GM18526 (cell line): ENCODE measurements around the gene ZNF678.

Source experiments
- POLR2A ChIP-seq: IDR thresholded peaks from 3 replicates; pipeline ENCODE4 v1.6.1; 2011; ENCODE audit not compliant: insufficient read length; ENCODE audit errors: extremely low read depth

Gene ZNF678

GRCh38 chr1:227546059-227546458, 17.3 kb upstream of the ZNF678 start:
- TF ChIP-seq POLR2A, result no peak

DNA sequence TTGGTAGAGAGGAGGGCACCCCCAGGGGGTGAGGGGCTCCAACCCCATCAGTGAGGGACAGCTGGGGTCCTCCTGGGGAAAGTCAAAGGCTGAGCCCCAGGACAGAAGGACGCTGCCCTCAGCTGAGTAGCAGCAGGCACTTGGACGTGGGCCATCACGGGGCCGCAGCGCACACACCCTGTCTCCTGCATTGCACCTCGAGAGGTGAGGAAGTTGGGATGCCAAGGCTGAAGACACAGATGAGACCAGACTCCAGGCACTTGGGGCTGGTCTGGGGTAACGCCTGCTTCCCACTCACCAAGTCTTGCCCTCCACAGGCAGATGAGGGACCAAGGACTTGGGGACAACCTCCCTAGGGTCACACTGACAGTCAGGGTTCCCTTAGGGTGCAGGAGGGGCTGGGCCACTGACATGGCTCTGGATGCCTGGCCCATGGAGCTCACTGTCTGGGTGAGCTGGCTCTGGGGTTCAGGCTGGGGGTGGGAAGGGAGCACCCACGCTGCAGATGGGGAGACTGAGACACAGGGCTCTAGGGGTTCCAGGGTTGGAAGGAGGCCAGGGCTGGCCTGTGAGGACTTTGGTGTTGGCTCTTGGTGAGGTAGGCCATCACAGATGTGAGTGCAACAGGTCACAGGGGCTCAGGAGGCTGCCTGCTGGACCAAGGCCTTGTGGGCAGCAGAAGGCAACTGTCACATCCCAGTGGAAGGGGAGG, 16.6 kb upstream of the ZNF678 start:
- no peak for TF ChIP-seq POLR2A

- no peak for TF ChIP-seq POLR2A
Observed at GRCh38 chr1:227547310-227548118, 15.8 kb upstream of the ZNF678 start.

- TF ChIP-seq POLR2A, result no peak
Observed at GRCh38 chr1:227548119-227548397, 15.3 kb upstream of the ZNF678 start.

DNA sequence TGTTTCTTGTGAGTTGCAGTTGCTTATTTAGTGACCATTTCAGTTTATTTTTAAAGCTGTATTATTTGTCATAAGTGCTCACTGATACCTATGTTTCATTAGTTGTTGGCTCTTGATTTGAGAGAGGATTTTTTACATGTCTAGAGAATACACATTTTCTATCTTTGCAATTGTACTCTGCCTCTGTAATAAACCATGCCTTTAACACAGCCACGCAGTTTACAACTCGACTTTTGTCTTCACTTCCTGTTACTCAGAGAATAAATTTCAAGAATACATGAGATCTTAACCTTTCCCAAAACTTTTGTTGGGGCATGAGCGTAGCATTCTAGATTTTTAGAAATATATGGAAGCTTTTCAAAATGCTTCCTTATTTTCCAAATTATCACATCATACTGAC, 14.9 kb upstream of the ZNF678 start:
- TF ChIP-seq POLR2A, result no peak

GRCh38 chr1:227549892-227550291, 13.5 kb upstream of the ZNF678 start:
- TF ChIP-seq POLR2A, result no peak

DNA sequence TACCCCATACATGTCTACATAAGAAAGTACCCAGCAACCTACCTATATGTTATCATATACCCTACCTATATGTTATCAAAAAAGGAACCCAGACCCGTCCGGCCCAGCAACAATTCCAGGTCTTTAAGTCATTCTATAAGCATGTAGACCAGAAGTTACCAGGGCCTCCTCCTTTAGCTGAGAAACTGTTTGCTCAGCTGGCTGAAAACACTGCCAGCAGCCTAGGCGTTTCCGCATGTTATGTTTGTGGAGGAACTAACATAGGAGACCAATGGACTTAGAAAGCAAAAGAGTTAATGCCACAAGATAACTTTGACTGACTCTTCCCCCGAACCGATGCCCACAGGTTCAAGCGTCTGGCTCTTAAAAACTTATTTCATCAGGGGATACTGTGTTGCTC, 7.1 kb upstream of the ZNF678 start:
- no peak for TF ChIP-seq POLR2A

DNA sequence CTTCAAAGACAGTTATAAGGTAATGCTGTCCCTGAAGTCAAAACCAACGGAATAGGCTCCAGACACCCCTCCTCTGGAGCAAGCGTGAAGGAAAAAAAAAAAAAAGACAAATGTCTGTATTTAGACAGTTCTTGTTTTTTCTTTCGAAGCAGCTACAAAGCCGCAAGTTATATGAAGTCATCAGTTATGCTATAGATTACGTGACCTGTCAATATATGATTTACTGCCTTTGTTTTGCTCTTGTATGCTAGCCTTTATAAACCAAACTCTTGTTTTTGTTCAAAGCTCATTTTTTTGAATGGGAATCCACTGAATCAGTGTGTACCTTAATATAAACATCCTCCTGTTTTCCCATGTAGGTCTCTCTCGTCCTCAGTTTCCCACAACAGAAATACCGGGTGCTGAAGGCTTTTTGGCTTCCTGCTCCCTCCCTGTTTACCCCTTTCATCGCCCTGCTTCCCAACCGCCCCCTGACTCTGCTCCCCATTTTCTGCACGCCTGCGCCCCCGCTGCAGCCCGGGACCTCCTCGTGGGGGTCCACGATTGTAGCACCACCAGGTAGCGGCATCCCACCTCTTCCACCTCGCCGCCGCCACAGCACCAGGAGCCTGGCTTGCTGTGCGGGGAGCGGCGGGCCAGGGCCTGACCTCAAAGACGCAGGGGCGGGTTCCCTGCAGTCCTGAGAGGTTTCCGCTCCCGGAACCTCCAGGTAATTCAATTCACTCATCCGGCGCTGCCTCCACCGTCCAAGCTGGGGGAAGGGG, 5.2 kb upstream of the ZNF678 start:
- no peak for TF ChIP-seq POLR2A

DNA sequence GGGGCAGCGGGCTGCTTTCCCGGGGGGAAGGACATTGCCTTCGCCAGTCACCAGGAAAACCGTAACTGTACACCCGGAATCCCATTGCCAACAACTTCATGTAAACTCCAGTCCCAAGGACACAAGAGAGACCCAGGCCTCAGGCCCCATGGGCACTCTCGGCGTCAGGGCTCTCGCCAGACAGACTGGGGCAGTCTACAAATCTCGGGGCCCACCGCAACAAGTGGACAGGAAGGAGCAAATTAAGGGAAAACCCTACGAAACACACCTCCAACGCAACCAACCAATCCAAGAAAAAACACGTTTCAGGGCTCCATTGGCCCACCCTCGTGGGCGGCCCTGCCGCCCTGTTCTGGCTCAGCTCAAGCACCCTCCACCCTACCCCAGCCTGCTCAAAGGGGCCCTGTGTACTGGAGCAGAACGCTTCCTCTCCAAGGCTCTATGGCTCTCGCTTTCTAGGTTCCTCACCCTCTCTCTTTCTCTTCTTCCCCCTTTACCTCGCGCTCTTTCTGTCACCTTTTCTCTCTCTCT, 4.6 kb upstream of the ZNF678 start:
- no peak for TF ChIP-seq POLR2A

- TF ChIP-seq POLR2A, result no peak
Observed at GRCh38 chr1:227559499-227559898, 3.9 kb upstream of the ZNF678 start.

DNA sequence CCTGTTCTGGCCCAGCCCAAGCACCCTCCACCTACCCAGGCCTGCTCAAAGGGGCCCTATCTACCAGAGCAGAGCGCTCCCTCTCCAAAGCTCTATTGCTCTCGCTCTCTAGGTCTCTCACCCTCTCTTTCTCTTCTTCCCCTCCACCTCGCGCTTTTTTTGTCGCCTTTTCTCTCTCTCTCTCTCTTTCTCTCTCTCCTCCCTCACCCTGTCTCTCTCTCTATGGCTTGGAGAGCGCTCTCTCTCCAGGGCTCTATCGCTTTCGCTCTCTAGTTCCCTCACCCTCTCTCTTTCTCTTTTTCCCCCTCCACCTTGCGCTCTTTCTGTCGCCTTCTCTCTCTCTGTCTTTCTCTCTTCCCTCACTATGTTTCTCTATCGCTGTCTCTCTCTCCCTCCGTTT, 3.4 kb upstream of the ZNF678 start:
- TF ChIP-seq POLR2A, result no peak

- TF ChIP-seq POLR2A, result no peak
Observed at GRCh38 chr1:227560393-227561173, 2.8 kb upstream of the ZNF678 start.

DNA sequence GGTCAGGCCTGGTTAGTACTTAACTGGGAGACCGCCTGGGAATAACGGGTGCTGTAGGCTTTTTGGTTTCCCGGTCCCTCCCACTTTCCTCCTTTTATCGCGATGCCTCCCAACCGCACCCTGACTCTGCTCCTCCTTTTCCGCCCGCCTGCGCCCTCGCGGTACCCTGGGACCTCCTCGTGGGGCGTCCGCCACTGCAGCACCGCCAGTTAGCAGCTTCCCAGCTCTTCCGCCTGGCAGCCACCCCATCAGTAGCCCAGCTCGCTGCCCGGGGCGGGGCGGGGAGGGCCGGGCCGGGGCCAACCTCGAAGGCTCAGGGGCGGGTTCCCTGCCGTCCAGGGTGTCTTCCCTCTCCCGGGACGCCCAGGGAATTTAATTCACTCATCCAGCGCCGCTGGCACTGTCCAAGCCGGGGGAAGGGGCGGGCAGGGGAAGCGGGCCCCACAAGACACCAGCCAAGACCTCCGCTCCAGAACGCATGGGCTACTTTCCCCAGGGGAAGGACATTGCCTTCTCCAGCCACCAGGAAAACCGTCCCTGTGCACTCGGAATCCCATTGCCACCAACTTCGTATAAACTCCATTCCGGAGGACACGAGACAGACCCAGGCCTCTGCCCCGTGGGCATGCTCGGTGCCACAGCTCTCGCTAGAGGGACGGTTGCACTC, 2.0 kb upstream of the ZNF678 start:
- no peak for TF ChIP-seq POLR2A

GRCh38 chr1:227562037-227562436, 1.3 kb upstream of the ZNF678 start:
- TF ChIP-seq POLR2A, result no peak

DNA sequence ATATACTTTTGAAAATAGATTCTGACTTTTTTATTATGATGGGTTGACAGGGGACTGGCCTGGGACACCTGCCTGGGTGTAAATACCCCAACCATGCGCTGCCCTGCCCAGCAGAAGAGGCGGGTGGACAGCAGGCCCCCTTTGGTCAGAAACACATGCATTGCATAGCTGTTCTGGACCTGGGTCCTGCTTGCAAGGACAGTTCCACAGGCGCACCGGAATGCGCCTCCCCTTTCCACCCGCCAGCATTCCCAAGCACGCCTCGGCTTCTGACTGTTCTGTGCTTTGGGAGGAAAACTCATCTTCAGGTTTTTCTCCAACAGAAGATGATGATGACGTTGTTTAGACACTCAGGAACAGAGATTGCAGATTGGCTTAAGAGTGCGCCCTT, 428 bp upstream of the ZNF678 start:
- TF ChIP-seq POLR2A, result no peak
